ENCODE results near the gene NSUN2.
"Not testable (repeated sequence)": the region's sequence is repeated elsewhere in the genome, so short reads cannot be mapped to it uniquely, and the experiment has no call there.

Gene NSUN2

GRCh38 chr5:6632888-6633468, at the start of gene NSUN2, which contains the start of gene SRD5A1:
NSUN2 (minus strand) TSS chr5:6633044; CDS start chr5:6632979, 65 bp downstream.
SRD5A1 (plus strand) TSS chr5:6633440; CDS start chr5:6633577, 137 bp downstream.
- DNase-seq (ENCODE audit: low read depth) = peak; percentile 83

GRCh38 chr5:6682239-6682638, 49.4 kb upstream of the NSUN2 start:
- no peak for DNase-seq (ENCODE audit: low read depth)

- no peak for DNase-seq (ENCODE audit: low read depth)
These were observed 48.8 kb upstream of the NSUN2 start for GRCh38 chr5:6681682-6682081.

- DNase-seq (ENCODE audit: low read depth) = no peak
These were observed 48.1 kb upstream of the NSUN2 start for GRCh38 chr5:6680922-6681321.

- no peak for DNase-seq (ENCODE audit: low read depth)
These were observed 45.5 kb upstream of the NSUN2 start for GRCh38 chr5:6678385-6678784.

- DNase-seq (ENCODE audit: low read depth) = no peak
These were observed 43.9 kb upstream of the NSUN2 start for GRCh38 chr5:6676702-6677101.

GRCh38 chr5:6675784-6676491, 43.1 kb upstream of the NSUN2 start:
- DNase-seq (ENCODE audit: low read depth) = no peak

- no peak for DNase-seq (ENCODE audit: low read depth)
These were observed 42.0 kb upstream of the NSUN2 start for GRCh38 chr5:6674886-6675285.

- DNase-seq (ENCODE audit: low read depth) = no peak
These were observed 41.6 kb upstream of the NSUN2 start for GRCh38 chr5:6674421-6674820.

- DNase-seq (ENCODE audit: low read depth) = no peak
These were observed 41.1 kb upstream of the NSUN2 start for GRCh38 chr5:6673963-6674362.

GRCh38 chr5:6673031-6673430, 40.2 kb upstream of the NSUN2 start:
- DNase-seq (ENCODE audit: low read depth) = no peak

GRCh38 chr5:6668717-6669116, 35.9 kb upstream of the NSUN2 start:
- DNase-seq (ENCODE audit: low read depth) = not testable (repeated sequence)

GRCh38 chr5:6667648-6668047, 34.8 kb upstream of the NSUN2 start:
- DNase-seq (ENCODE audit: low read depth) = no peak

- DNase-seq (ENCODE audit: low read depth) = no peak
These were observed 33.9 kb upstream of the NSUN2 start for GRCh38 chr5:6666762-6667161.

- DNase-seq (ENCODE audit: low read depth) = no peak
These were observed 27.8 kb upstream of the NSUN2 start for GRCh38 chr5:6660688-6661087.

- no peak for DNase-seq (ENCODE audit: low read depth)
These were observed 27.3 kb upstream of the NSUN2 start for GRCh38 chr5:6659941-6660684.

- DNase-seq (ENCODE audit: low read depth) = no peak
These were observed 23.8 kb upstream of the NSUN2 start for GRCh38 chr5:6656680-6657079.

GRCh38 chr5:6655432-6655831, 22.6 kb upstream of the NSUN2 start:
- DNase-seq (ENCODE audit: low read depth) = no peak

- DNase-seq (ENCODE audit: low read depth) = no peak
These were observed 19.2 kb upstream of the NSUN2 start for GRCh38 chr5:6652025-6652424.

GRCh38 chr5:6649681-6650080, 16.8 kb upstream of the NSUN2 start:
- no peak for DNase-seq (ENCODE audit: low read depth)

- no peak for DNase-seq (ENCODE audit: low read depth)
These were observed 16.3 kb upstream of the NSUN2 start for GRCh38 chr5:6649186-6649585.

GRCh38 chr5:6645571-6646362, 12.9 kb upstream of the NSUN2 start:
- DNase-seq (ENCODE audit: low read depth) = not testable (repeated sequence)

Measured in stimulated activated CD8-positive, alpha-beta memory T cell treated with anti-CD3 and anti-CD28 coated beads, Interleukin-12 subunit alpha, Interleukin-12 subunit beta, amount 100 ng/mL, for 1 hour (primary cell).